Measurements from ENCODE around the gene DEFB127.
"Not testable (repeated sequence)": the region's sequence is repeated elsewhere in the genome, so short reads cannot be mapped to it uniquely, and the experiment has no call there.

DEFB127 gene, protein sequence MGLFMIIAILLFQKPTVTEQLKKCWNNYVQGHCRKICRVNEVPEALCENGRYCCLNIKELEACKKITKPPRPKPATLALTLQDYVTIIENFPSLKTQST

DNA sequence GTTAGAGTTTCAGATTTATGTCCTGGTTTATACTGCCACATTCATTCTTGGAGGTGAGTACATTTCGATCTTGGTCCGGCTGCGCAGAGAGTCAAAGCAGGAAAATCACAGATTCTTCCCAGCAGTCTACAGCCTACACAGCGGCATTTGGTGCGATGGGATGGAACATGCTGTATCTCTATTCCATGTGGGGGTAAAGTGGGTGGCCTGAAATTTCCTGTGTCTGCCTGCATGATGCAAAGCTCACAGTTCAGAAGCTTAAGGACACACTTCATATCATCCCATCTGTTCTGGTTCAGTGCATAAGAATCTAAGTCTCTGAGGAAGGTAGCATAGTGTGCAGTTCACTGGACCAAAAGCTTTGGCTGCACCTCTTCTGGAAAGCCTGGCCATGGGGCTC is at the start of gene DEFB127:
DEFB127 (plus strand) TSS at position 301 of the 400 bp plus-strand sequence; CDS start at position 392, 91 bp downstream.
- DNase-seq, result no peak

DNA sequence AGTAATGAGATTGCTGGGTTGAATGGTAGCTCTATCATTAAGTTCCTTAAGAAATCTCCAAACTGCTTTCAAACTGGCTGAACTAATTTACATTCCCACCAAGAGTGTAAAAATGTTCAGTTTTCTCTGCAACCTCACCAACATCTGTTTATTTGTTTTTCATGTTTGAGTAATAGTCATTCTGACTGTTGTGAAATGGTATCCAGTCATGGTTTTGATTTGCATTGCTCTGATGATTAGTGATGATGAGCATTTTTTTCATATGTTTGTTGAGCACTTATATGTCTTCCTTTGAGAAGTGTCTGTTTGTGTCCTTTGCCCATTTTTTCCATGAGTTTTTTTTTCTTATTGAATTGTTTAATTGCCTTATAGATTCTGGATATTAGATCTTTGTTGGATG is 44.9 kb upstream of the DEFB127 start:
- DNase-seq, result no peak

DNA sequence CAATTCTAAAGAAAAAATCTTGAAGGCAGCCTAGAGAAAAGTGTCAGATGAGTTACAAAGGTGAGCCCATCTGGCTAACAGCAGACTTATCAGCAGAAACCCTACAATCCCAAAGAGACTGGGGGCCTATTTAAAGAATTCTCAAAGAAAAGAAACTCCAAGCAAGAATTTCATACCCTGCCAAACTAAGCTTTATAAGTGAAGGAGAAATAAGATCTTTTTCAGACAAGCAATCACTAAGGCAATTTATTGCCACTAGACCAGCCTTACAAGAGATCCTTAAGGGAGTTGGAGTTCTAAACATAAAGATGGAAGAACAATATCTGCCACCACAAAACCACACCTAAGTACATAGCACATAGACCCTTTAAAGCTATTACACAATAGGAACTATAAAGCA is 39.7 kb upstream of the DEFB127 start:
- no peak for DNase-seq

DNA sequence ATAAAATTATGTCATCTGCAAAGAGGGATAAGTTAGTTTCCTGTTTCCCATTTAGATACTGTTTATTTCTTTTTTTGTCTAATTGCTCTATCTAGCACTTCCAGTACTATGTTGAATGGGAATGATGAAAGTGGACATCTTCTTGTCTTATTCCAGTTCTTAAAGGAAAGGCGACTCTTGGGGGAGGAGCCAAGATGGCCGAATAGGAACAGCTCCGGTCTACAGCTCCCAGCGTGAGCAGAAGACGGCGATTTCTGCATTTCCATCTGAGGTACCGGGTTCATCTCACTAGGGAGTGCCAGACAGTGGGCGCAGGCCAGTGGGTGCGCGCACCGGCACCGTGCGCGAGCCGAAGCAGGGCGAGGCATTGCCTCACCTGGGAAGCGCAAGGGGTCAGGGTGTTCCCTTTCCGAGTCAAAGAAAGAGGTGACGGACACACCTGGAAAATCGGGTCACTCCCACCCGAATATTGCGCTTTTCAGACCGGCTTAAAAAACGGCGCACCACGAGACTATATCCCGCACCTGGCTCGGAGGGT is 27.4 kb upstream of the DEFB127 start:
- DNase-seq, result not testable (repeated sequence)

DNA sequence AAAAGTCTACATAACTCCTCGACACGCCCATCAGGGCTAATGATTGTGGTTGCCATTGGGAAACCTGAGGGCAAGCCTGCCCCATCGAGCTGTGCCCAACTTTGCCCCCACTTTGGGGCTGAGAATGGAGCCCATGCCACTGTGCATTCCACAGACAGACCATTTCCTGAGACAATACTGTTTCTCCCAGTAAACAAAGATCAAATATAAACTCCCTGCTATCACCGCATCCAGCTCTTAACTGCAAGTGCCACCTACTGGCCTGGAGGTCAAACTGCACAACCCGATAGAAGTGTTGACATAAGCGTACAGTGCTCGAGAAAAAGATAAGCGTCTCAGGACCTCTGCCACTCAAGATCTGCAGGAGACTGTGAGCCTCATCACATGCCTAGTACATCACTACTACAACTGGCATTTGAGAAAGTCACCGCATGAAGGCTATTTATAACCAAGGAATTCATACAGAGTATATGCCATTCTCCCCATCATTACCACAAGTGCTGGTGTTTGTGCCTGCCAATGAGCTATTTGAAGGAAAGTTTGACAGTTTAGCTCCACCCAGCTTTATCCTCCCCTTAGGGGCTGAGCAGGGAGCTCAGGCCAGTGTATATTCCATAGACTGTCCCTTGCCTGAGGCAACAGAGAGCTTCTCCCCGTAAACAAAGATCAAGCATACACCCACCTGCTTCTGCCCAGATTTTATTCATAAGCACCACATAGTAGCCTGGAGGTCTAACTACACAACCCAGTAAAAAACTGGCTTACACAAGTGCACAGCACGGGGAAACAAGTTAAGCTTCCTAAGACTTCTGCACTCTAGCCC is 19.4 kb upstream of the DEFB127 start:
- peak; percentile 15 to 25 for DNase-seq

DNA sequence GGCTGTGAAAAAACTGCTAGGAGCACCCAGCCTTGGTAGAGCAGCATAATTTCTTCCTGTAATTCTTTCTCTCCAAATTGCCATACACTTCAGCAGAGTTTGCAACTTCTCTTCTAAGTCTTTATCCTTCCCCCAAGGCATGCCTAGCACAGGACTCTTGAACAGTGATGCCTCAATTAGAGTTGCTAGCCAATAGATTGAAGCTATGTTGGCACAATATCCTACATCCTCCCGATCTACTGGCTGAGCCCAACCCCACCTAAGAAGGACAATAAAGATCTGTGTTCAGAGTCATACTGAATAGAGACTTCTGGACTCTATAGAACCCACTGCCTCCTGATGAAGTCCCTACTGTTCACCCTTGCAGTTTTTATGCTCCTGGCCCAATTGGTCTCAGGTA is 15.0 kb upstream of the DEFB127 start, which contains the start of gene DEFB126:
DEFB126 (plus strand) TSS at position 301 of the 400 bp plus-strand sequence; CDS start at position 340, 39 bp downstream.
- no peak for DNase-seq

DNA sequence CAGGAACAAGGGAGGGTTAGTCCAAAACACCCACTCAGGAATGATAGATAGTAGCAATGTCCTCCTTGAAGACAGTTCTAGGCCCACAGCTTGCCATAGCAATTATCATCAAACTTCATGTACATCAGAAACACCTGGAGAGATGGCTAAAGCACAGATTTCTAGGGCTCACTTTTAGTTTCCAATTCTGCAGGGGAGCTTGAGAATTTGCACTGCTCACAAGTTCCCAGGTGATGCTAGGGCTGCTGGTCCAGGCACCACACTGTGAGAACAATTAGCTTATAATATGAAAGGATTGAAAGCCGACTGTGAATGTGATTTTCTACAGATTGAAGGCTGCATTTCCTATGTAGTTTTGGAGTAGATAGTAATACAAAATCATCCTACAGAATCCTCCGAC is 11.4 kb upstream of the DEFB127 start:
- DNase-seq, result no peak

DNA sequence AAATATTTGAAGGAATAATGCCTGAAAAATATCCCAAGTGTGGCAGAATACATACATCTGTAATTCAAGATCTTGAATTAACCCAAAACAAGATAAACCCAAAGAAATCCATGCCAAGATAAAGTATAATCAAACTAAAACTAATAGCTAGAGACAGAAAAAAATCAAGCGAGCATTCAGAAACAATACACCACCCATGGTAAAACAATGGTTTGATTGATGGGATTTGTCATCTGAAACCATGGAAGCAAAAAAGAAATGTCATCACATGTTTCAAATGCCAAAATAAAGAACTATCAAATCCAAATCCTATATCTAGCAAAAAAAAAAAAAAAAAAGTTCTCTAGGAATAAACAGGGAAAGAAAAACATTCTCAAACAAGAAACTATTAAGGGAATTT is 5.1 kb upstream of the DEFB127 start:
- DNase-seq, result no peak

DNA sequence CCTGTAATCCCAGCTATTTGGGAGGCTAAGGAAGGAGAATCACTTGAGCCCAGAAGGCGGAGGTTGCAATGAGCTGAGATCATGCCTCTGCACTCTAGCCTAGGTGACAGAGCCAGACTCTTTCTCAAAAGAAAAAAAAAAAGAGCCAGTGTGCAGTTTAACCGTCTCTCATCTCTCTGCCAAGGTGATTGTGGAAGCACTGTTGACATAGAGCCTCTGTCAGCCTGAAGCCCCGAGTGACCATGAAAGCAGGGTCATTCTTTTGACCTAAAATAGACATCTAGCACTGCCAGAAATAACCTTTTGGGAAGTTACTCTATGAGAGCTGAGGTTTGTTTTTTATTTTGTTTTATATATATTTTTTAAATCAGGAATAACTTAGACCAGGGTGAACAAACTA is 7.4 kb downstream of the DEFB127 start:
- no peak for DNase-seq

DNA sequence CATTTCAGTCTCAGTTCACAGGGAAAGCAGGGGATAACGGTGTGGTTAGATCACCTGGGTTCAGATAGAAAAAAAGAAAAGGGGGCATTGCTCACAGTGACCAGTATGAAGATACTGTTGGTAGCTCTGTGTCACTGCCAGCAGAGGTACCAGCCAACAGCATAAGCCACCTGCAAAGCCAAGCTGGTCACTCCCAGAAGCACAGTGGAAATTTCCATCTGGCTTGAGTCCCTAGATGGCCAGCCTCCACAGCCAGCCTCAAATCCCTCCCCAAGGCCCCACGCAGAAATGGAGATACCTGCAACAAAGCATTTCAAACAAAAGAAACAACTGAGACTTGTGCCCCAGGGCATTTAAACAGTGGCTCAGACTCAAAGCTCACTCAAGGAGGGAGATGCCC is 11.6 kb downstream of the DEFB127 start:
- DNase-seq, result no peak

DNA sequence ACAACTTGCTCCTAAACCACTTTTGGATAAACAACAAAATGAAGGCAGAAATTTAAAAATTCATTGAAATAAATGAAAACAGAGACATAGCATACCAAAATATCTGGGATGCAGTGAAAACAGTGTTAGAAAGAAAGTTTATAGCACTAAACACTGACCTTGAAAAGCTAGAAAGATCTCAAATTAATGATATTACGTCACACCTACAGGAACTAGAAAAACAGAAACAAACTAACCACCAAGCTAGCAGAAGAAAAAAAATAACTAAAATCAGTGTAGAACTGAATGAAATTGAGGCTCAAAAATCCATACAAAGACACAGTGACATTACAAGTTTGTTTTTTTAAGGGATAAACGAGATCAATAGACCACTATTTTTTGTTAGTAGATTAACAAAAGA is 27.0 kb downstream of the DEFB127 start:
- DNase-seq, result no peak

DNA sequence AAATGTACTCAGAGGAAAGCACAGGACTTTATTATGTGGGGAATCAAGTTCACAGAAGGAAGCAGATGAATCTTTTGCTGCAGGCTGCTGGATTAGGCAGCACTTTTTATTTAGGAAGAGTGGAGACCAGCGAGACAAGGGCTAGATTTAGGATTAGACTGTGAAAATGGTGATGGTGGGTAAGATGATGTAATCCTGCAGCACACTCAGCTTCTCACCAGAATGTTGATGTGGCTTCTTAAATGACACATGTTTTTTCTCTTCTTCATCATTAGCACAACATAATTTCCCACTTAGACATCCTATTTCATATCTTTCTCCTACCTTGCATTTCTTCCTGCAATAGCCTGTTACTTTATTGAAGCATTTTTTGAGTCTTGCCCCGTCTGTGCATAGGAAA is 30.5 kb downstream of the DEFB127 start:
- DNase-seq, result no peak

DNA sequence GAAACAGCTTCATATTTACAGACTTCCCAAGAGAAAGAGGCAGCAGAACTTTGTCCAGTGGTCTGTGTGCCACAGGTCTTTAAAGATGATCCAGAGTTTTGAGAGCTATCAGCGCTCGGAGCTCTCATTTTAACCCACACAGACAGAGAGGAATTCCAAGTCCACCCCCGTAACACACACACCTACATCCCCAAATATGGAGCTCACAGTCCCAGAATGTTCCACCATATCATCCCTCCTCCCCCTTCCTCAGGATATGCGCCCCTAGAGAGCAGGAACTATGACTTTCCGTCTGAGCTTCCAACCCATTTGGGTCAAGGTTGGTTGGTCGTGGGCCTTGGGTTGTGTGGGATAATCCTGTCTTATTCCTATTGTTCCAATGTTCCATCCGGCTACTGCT is 32.4 kb downstream of the DEFB127 start, which contains the start of gene DEFB128:
DEFB128 (minus strand) TSS at position 101 of the 400 bp plus-strand sequence; CDS start at position 13, 88 bp downstream.
- no peak for DNase-seq

DNA sequence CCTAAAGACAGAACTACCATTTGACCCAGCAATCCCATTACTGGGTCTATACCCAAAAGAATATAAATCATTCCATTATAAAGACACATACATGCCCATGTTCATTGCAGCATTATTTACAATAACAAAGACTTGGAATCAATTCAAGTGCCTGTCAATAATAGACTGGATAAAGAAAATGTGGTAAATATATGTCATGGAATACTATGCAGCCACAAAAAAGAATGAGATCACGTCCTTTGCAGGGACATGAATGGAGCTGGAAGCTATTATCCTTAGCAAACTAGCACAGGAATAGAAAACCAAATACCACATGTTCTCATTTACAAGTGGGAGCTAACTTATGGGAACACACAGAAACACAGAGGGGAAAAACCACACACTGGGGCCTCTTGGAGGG is 41.0 kb downstream of the DEFB127 start:
- DNase-seq, result no peak

DNA sequence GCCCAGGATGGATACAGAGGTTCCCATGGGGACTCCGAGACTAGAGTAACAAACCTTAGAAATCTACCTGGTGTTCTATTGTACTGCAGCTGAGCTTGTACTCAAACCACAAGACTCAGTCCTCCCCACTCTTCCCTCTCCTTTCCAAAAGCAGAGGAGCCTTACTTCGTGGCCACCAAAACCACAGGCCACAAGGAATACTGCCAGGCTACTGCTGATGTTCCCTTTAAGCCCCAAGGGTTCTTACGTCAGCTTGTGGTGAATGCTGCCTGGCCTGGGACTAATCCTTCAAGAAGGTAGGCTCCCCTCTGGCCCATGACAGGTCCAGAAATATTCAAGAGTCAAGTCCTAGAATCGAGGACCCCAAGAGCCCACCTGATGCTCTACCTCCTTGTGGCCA is 42.7 kb downstream of the DEFB127 start:
- no peak for DNase-seq

DNA sequence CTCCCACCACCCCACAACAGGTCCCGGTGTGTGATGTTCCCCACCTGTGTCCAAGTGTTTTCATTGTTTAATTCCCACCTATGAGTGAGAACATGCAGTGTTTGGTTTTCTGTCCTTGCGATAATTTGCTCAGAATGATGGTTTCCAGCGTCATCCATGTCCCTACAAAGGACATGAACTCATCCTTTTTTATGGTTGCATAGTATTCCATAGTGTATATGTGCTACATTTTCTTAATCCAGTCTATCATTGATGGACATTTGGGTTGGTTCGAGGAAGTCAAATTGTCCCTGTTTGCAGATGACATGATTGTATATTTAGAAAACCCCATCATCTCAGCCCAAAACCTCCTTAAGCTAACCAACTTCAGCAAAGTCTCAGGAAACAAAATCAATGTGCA is 46.4 kb downstream of the DEFB127 start:
- not testable (repeated sequence) for DNase-seq
